Ecto neural progenitor cell (in vitro differentiated cells): ENCODE measurements around the gene KCNQ1.
A peak's percentile ranks its signal among the peaks of the same experiment; 100 is the strongest.

Source experiments
- DNase-seq: peaks from one replicate; pipeline ENCODE4 v3.0.0-alpha.2; 2018; ENCODE audit warnings: low spot score

Gene KCNQ1

DNA sequence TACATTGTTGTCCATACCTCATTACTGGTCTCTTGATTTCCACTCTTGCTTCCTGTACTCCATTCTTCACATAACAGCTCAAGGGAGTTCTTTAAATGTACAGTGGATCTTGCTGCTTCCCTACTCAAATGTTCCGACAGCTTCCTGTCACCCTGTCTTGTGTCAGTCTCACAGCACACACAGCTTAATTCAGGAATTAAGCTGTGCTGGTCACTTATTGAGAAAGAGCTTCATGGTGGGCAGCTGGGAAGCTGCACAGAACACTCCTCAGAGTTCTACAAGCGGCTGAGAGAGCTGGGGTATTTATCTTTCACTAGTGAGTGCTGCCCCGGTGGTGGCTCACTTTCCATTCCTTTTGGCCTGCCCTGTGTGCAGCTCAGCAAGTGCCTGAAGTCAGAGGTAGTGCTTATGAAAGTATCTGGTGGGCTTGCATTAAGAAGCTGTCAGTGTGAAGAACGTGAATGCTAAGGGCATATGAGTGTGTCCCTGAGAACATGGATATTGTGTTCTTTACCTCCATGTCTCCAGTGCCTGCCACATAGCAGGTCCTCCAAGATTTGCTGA, 206.3 kb downstream of the KCNQ1 start:
- DNase-seq: no peak

DNA sequence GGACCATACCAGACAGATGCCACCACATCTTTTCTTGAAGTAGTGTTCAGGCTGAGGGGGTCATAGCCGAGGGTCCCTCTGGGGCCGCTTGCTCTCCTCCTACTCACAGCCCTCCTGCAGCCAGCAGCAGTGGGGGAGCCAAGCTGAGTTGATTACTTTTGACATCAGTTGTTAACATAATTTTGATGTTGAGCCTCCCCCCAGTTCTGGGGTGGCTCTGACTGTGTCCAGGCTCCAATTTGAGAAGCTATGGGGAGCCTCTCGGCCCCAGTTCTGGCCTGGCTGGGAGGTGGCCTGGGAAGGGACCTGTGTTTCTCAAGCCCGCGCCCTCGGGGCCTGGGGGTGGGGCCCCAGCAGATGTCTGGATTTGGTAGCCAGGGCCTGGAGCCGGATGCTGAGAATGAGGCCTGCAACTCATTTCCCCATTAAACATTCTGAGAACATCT, 207.0 kb downstream of the KCNQ1 start:
- peak; percentile 40 for DNase-seq

DNA sequence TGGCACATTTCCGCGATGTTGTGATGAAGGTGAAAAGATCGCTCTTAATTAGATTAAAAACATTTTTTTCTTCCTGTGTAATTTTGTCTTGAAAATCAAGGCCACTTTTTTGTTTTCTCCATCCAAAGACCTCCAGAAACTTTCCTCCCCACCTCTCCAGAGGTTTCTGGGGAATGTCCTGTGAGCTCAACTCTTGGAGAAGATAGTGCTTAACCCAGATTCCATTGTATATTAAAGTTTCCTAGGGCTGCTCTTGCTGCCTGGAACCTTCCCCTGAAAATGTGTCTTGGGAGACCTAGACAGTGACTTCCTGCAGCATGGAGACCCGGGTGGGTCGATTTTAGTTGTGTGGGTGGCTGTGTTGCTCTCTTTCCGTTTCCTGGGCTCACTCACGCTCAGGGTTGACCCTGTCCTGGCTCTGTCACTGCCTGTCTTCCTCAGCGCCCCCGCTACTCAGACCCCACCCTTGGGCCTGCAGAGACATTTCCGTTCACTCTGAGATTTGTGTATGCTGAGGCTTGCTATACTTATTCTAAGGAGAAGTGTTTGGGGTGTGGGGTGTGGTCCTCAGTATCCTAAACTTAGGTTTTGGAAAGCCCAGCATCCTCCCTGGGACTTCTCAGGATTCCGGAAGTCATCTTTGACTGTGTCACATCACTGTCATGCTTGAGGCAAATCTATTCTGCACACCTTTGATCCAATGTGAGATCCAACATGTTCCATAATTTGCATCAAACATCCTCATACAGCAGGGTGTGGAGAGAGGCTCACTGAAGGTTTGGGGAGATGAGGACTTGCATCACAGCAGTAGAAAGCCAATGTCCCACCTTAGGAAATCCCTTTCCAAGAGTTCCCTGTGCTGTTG, 207.8 kb downstream of the KCNQ1 start:
- no peak for DNase-seq

DNA sequence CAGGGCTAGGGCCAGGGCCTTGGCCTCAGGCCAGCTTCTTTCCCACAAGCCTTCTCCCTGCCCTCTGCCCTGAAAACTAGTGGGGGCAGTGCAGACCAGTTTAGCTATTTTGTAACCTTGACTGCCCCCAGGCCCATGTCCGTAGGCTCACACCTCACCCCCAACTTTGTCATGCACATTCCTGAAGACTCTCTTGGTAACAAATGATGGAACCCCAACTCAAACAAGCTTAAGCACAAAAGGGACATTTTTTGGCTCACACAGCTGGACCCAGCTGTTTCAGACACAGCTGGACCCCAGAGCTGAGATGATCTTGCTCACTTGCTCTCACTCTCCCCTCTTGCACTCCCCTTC, 208.4 kb downstream of the KCNQ1 start:
- no peak for DNase-seq

DNA sequence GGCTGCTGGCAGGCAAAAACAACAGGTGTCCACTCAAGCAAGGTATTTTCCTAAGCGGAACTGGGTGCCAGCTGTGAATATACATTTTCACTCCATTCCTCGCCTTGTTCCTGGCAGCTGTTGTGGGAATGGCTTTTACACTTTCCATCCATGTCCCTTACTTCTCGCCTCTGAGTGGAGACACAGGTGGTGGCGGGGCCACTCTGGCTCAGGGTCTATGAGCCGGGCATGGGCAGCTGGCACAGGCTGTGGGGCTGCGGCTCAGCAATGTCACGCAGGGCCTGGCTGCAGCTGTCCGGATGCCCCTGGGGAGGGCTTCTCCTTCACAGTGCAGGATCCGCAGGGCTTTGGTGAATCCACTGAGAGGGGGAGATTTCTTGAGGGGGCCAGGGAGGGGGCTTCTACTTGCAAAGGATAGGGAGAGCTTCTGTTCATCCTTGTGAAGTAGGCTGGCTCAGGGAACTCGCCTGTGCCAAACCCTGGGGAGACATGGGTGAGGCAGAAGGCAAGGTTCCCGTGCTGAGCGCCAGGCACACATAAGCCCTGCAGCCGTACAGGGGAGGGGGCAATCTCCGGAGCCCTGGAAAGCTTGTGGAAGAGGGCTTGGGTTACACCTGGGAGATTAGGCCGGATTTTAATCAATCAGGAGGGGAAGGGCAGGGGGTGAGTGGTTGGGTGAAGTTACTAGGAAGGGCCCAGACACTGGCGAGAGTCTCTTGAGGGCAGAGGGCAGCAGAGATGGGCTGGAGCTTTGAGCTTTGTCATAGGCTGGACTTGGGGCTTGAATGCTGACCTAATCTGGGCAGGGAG, 209.3 kb downstream of the KCNQ1 start:
- DNase-seq: no peak

DNA sequence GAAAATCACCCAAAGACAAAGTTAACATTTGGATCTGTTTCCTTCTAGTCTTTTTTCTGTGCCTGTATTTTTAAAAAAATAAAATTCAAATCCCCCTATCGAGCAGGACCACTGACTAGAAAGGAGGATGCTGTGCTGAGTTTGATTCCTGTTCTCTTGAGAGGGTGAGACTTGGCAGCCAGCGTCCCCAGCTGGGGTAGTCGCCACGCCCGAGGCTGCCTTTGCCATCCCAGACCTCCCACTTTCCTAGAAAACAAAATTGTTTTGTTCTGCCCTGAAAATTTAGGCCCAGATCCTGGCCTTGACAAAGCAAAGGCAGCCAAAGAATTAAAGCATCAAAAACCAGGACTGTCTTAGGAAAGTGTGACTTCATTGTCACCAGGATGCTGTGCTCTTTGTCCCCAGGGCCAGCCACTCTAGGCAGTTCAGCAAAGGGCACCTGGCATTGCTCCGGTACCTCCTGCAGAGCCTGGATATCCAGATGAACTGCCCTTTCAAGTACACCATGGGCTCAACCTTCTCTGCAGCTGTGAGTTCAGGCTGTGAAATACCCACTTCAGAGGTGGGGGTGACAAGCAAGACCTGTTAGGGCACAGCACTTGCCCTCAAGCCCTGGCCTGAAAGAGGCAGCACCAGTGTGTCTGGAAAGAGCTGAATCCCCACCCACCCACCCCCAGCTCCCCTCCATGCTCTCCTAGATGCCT, 210.4 kb downstream of the KCNQ1 start:
- DNase-seq: no peak

DNA sequence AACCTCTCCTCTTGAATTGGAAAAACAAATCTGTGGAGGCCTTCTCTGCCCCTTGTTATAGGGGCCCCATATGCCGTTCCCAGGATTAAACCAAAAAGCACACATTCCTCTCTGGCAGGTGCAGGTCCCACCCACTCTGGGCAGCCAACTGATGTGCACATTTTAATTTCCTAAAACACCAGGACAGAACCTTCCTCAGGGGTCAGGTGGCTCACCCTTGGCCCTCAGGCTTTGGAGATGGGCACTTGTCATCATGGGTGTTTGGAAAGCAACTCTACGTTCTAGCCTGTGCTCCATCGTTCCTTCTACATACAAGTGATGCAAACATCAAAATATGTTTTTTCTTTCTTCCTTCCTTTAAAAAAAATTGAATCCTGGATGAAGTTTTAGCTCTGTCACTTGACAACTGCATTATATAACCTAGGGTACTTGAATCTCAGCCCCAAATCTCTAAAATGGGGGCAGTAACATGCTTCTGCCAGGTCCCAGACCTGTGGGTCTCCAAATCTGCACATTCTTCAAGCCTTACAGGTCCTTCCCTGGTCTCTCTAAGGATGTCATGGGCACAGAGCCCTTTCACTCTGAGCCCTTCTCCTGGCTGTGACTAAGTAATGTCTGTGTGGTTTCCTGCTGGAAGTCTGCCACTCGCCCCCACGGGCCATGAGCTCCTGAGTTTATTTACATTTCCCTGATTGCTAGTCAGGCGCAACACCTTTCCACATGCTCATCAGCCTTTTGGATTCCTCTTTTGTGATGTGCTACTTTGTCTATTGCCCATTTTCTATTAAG, 211.2 kb downstream of the KCNQ1 start:
- DNase-seq: no peak

DNA sequence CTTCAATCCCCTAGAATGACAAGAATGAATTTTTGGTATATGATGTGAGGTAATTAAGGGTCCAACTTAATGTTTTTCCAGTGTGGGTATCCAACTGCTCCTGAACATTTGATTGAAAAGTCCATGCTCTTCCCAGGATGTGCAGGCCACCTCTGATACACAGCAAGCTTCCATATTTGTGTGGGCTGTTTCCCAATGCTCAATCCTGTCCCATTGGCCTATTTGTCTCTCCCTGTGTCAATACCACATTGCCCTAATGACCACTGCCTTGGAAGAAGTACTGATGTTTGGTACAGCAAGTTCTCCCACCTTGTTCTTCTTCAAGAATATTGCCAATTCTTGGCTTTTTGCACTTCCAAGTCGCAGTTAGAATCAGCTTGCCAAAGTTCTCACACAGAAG, 212.1 kb downstream of the KCNQ1 start:
- DNase-seq: no peak

DNA sequence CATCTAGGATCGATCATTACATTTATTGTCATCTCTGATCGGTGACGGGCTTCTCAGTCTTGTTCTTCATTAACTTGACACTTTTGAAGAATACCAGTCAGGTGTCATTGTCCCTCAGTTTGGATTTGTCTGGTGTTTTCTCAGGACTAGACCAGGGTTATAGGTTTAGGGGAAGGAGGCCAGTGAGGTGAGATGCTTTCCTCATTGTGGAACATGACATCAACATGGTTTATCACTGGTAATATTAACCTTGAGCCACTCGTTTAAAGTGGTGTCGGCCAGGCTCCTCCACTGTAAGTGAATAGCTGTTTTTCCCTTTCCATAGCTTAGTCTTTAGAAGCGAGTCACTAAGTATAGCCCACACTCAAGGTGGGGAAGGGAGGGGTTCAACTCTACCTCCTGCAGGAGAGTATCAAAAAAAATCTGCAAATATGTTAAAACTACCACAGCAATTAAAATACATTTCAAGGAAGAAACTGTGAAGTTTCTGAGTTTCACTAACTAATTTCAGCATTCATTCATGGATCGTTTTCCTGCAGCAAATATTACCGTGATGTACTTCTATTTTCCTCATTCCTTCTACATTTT, 213.0 kb downstream of the KCNQ1 start:
- no peak for DNase-seq

DNA sequence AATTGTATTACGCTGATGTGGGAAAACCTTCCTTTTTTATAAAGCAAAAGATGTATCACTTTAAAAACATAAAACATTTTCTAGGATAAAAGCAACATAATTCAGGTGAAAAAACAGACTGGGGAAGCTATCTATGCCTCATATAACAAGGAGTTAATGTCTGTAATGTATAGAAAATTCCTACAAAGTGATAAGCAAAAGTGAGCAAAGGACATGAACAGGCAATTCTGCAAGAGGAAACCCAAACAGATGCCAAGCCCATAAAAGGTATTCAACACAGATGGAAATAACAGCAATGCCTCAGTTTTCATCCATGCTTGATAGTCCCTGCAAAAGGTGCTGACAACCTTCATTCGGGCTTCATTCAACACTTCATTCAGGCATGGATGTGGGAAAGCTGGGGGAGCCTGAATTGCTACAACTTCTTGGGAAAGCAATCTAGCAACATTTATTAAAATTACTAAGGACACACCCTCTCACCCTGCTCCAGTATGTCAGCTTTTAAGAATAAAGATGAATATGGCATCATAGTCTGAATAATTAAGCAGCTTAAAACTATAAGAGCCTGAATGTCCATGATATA, 215.6 kb downstream of the KCNQ1 start:
- no peak for DNase-seq

DNA sequence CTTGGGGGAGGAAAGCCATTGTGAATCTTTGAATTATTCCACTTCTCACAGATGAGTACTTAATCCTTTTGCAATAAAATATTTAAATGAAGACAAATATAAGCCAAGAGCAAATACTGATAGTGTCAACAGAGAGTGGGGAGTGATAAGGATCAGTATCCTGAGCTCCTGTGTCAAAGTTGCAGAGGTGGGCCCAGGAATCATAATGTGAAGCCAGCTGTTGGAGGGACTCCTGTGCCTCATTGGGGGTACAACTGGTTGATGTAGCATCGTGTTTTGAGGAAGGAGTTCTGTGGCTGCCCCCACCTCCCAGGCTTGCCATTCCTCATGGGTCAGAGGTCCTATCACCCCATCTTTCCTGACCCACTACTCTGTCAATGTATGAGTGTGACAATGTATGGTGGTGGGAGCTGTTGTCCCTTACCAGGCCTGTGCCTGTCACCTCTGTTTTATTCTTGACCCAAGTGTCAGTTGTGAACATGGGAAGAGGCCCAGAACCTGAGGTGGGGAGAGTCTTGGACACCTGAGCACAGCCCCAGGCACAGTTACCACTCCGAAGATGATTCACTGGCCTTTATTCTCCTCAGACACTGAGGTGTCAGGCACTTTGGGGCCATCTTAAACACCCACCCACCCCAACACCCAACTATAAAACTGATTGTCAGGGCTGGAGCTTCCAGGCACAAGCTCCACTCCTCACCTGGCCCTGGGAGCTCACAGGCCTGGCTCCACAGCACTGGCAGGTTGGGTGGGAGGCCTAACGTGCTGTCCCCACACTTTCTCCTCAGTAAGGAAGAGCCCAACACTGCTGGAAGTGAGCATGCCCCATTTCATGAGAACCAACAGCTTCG, 216.6 kb downstream of the KCNQ1 start:
- peak; percentile 25 for DNase-seq

DNA sequence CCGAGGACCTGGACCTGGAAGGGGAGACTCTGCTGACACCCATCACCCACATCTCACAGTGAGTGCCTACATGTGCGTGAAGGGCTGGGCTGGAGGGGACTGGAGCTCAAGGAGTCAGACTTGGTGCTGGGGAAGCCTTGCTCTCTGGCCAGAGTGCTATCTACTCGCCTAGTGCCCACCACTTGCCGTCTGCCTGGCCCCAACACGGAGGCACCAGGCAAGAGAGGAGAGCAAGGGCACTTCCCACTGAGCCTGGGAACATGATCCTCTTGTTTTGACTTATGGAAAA, 217.2 kb downstream of the KCNQ1 start:
- no peak for DNase-seq

DNA sequence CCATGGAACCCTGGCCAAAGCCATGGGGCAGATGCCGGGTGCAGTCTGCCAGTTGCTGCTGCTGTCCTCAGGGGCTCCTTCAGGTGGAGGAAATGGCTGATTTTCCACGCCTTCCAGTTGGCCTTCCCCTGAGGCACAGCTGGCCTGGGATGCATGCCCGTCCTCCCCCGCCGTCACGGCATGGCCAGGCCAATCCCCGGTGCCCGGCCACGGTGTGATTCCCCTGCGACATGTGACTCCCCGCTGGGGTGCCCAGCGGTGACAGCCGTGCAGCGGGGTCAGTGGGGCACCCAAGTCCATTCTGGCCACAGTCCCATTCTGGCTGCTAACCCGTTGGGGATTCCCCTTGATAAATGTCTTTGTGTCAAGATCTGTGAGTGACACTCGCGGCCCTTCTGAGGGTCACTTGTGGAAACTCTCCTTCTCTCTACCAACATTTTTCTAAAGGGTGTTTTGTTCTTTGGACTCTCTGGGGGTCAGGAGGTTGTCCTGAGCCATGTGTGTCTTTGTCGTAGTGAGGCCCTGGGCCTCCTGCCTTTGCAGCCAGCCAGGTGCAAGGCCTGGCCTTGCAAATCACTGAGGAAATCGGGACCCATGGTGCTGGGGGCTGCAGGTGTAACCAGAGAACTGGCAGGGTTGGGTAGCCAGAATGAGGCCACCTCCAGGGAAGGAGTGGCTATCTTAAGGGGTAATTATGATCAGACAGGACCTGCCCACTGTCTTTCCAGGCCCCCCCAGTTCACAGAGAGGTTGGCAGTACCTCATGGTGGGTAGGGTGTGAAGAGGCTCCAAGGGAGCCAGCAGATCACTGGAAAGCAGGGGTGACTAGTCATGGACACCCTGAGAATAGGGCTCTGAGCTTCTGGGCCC, 217.9 kb downstream of the KCNQ1 start:
- peak; percentile 43 for DNase-seq

DNA sequence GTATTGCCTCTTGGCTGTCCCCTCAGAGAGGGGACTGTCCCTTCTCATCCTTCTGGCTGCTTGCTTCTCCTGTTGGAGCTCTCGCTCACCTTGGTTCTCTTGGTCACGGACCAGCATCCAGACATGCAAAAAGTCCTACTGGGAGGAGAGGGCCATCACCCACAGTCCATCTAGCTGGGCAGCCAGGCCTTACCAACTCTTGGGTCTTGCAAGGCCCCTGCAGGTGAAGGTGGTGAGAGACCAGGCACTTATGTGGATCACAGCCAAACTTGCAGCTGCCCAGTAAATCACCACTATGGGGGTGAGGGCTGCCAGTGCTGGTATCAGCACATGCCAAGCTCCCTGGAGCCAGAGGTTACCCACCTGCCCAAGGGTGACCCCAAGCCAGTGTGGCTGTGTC, 218.7 kb downstream of the KCNQ1 start:
- no peak for DNase-seq

DNA sequence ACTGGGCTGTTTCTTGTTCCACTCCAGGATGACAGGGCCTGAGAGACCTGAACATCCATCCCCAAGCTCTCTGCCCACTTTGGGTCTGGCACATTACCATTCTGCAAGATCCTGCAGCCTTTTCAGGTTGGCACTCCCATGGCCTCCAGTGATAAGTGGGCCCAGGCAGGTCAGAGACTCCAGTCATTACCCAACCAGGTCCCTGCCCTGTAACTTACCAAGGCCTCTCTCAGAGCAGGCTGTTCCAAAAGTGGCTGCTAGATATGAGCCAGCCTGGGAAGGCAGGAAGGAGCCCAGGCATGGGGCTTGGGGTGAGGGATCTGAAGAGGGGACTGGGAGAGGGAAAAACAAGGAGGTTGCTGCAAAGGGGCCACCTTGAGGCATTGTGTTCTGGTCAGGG, 219.1 kb downstream of the KCNQ1 start:
- peak; percentile 27 for DNase-seq

DNA sequence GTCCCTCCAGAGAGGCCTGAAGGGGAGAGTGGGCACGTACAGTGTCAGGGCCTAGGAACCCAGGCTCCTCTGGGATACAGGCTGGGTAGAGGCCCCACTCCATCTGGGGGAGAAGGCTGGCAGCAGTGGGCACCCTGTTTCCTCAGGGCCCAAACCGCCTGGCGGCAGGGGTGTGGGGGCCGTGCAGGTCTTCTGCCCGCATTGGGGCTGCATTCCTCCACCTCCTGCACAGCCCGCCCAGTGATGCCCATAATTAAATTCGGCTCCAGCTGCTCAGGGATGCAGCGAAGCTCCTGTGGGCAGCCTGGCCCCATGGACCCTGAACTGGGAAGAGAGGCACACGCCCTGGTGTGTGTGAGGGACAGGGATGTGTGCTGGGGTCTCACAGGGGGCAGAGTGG, 219.6 kb downstream of the KCNQ1 start:
- peak; percentile 36 for DNase-seq

DNA sequence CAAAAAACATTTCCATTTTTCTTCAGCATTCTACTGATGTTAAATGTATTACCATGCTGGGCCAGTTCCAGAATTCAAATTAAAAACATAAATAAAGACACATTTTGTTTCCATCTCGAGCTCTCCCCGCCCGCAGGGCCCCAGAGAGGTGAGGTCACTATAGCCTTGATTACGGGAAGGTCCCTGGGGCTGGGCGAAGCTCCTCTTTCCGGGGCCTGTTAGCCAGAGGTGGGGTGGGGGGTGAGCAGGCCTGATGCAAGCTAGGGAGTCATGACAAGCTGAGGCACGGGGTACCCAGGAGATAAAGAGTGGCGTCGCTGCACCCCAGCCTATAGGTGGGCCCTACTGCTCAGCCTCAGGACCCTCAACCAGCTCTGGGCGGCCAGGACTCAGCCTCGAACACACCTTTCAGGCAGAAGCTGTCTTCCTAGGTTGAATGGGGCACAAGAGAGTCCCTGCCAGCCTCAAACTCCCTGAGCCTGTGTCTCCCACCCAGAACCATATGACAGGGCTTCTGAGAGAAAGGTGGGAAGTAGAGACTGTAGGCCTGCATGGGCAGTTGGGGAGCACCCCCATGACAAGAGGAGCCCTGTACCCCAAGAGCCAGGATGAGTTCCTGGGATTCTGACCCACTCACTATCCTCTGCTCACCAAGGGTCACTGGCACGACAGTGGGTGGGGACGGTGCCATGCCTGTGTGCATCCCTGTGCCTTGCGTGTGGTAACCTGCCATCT, 220.2 kb downstream of the KCNQ1 start:
- no peak for DNase-seq
